GM12878 (cell line): ENCODE data around the gene SDS. TPM values are rescaled to one million over a fixed set of nuclear protein-coding genes. Genes with fewer than 3 reads are reported as not detected.

ENCODE experiments used
- ATAC-seq: fragments of 200-7000 bp; cut with Tn5 transposase; 3 replicates; pipeline ENCODE4 v1.9.1; 2020; ENCODE audit warnings: mild to moderate bottlenecking, moderate library complexity
- BruUV-seq: library from RNA; stranded (reverse); fragments of 400-500 nt; replicated peaks from 2 replicates; lab custom pipeline; 2021; lab: Mats Ljungman, UMichigan
- CTCF ChIA-PET: fragments of 300-600 bp; sonication (Branson Sonifier 250); formaldehyde crosslinking; extraction: SDS; loops from one replicate; lab custom pipeline; 2021; ENCODE audit warnings: inconsistent platforms; lab: Yijun Ruan, JAX
- POLR2A ChIA-PET: fragments of 350-600 bp; formaldehyde crosslinking; extraction: SDS; loops from one replicate; lab custom pipeline; 2021; ENCODE audit warnings: inconsistent platforms; lab: Charles Lee
- RAD21 ChIA-PET: fragments of 300-600 bp; sonication (Branson Sonifier 250); formaldehyde crosslinking; loops from one replicate; lab custom pipeline; 2023; ENCODE audit warnings: antibody characterized with exemption; ENCODE audit not compliant: unreplicated experiment; lab: Charles Lee
- SMC1A ChIA-PET: fragments of 300-600 bp; sonication (Branson Sonifier 250); formaldehyde crosslinking; loops from one replicate; lab custom pipeline; 2023; ENCODE audit not compliant: unreplicated experiment, uncharacterized antibody; lab: Charles Lee
- DNase-seq: peaks from one replicate; pipeline ENCODE4 v3.0.0-alpha.2; 2011; ENCODE audit warnings: low read depth, low spot score
- FAIRE-seq: peaks from 3 replicates; lab custom pipeline; 2011; peaks lifted over from hg19 to GRCh38; lab: Jason Lieb, UNC
- H2AFZ ChIP-seq: 2 replicates; pipeline ENCODE4 v1.6.0; 2011; ENCODE audit warnings: low read depth, low read length, control low read depth; ENCODE audit not compliant: control insufficient read depth
- H3K27ac ChIP-seq: 2 replicates; pipeline ENCODE4 v1.5.1; 2011; ENCODE audit warnings: control low read depth; ENCODE audit not compliant: control insufficient read depth, insufficient read depth
- H3K27me3 ChIP-seq, 2 experiments: replicated peaks in 1 of 2; 2 replicates each; pipeline versions ENCODE4 v1.6.0 to v1.6.1; 2011; ENCODE audit warnings: low read length in 1 of 2; ENCODE audit not compliant: control insufficient read depth in 2 of 2, insufficient read depth in 2 of 2
- H3K36me3 ChIP-seq, 2 experiments: 2 replicates each; pipeline ENCODE4 v1.5.1; 2011; ENCODE audit warnings: low read length in 1 of 2; ENCODE audit not compliant: control insufficient read depth in 2 of 2, insufficient read depth in 2 of 2
- H3K4me1 ChIP-seq: 2 replicates; pipeline ENCODE4 v1.6.1; 2011; ENCODE audit warnings: mild to moderate bottlenecking, low read length, moderate library complexity, mixed read lengths; ENCODE audit not compliant: control insufficient read depth, insufficient read depth
- H3K4me2 ChIP-seq: 2 replicates; pipeline ENCODE4 v1.6.0; 2011; ENCODE audit warnings: control low read depth; ENCODE audit not compliant: control insufficient read depth, insufficient read depth
- H3K4me3 ChIP-seq: fragments of 200-600 bp; sonication (generic); 2 replicates; pipeline ENCODE4 v1.5.1; 2016
- H3K79me2 ChIP-seq: 2 replicates; pipeline ENCODE4 v1.6.0; 2011; ENCODE audit warnings: low read length; ENCODE audit not compliant: control insufficient read depth, insufficient read depth
- H3K9ac ChIP-seq: 2 replicates; pipeline ENCODE4 v1.8.0; 2011; ENCODE audit warnings: low read length, control low read depth, mixed read lengths; ENCODE audit not compliant: control insufficient read depth, insufficient read depth
- H3K9me3 ChIP-seq: replicated peaks from 3 replicates; pipeline ENCODE4 v1.5.1; 2011; ENCODE audit warnings: mild to moderate bottlenecking, low read length; ENCODE audit not compliant: control insufficient read depth, insufficient read depth
- H4K20me1 ChIP-seq: 2 replicates; pipeline ENCODE4 v1.6.0; 2011; ENCODE audit not compliant: control insufficient read depth, insufficient read depth
- KDM1A ChIP-seq: fragments of 200-600 bp; sonication (generic); IDR thresholded peaks from 2 replicates; pipeline ENCODE4 v1.6.1; 2016; ENCODE audit warnings: borderline replicate concordance
- RAD21 ChIP-seq: IDR thresholded peaks from 2 replicates; pipeline ENCODE4 v1.6.1; 2011; ENCODE audit warnings: mild to moderate bottlenecking, low read depth, low read length, moderate library complexity; ENCODE audit not compliant: insufficient read depth
- RB1 ChIP-seq: fragments of 450-650 bp; formaldehyde crosslinking; IDR thresholded peaks from 2 replicates; pipeline ENCODE4 v1.6.1; 2017; ENCODE audit warnings: mild to moderate bottlenecking, borderline replicate concordance
- YBX1 ChIP-seq: fragments of 450-650 bp; IDR thresholded peaks from 2 replicates; pipeline ENCODE4 v1.6.1; 2016; ENCODE audit warnings: antibody characterized with exemption
- WGBS: methylation state at CpG from one replicate; pipeline ENCODE4 v1.1.6; 2016; ENCODE audit warnings: low lambda C conversion rate; ENCODE audit not compliant: insufficient replicate concordance, insufficient coverage; ENCODE audit errors: missing lambda C conversion rate; 5-methylcytosine and 5-hydroxymethylcytosine counted together
- in situ Hi-C: fragments of 300-500 bp; cut with MboI; formaldehyde crosslinking; loops from 9 replicates; pipeline ENCODE4 v1.14.3; 2018; ENCODE audit warnings: mixed read lengths
- intact Hi-C: fragments of 100-400 bp; cut with micrococcal nuclease; formaldehyde crosslinking; loops from one replicate; pipeline ENCODE4 v1.14.2; 2022; ENCODE audit not compliant: unreplicated experiment
- polyA plus RNA-seq, 11 experiments: library from polyadenylated mRNA; depleted of rRNA in 4 of 11; unstranded in 6 of 11; stranded (reverse) in 5 of 11; fragments of >200 nt; fragmentation: Nextera tagmentation in 4 of 11; fragmentation: Illumina TruSeq in 1 of 11; extraction: Ambion mirVana in 4 of 11; extraction: Trizol in 1 of 11; gene quantifications; 1 replicate in 1 of 11; 2 replicates in 10 of 11; pipeline versions ENCODE4 v1.2.1 to v1.2.3, GENCODE V29; 2011 to 2016; ENCODE audit warnings: inconsistent platforms in 2 of 11, missing spikeins in 2 of 11, low read depth in 1 of 11
- total RNA-seq, 4 experiments: library from RNA; depleted of rRNA in 3 of 4; stranded (reverse); fragments of >200 nt in 3 of 4; fragmentation: Illumina TruSeq in 1 of 4; extraction: Trizol in 1 of 4; gene quantifications; 2 replicates each; pipeline versions ENCODE4 v1.2.1 to v1.2.3, GENCODE V29; 2013 to 2021
- TF ChIP-seq, protein P1 (sequence below), 3 experiments: IDR thresholded peaks in 2 of 3; conservative IDR thresholded peaks in 1 of 3; 2 replicates each; pipeline ENCODE4 v1.5.1; 2011; ENCODE audit warnings: low read depth in 3 of 3, low read length in 3 of 3, mild to moderate bottlenecking in 3 of 3, control low read depth in 2 of 3, moderate library complexity in 2 of 3, inconsistent platforms in 1 of 3, mixed read lengths in 1 of 3; ENCODE audit not compliant: control insufficient read depth in 2 of 3, insufficient read depth in 1 of 3; ENCODE audit errors: extremely low read depth in 1 of 3
- TF ChIP-seq, protein P2 (sequence below): fragments of 450-650 bp; IDR thresholded peaks from 2 replicates; pipeline ENCODE4 v1.6.1; 2017; ENCODE audit warnings: mild to moderate bottlenecking, moderate library complexity
- TF ChIP-seq, protein P3 (sequence below): IDR thresholded peaks from 2 replicates; pipeline ENCODE4 v1.6.1; 2012; ENCODE audit warnings: improper control_type of control experiment, low read depth, low read length; ENCODE audit not compliant: insufficient replicate concordance
- TF ChIP-seq, protein P4 (sequence below): fragments of 450-650 bp; IDR thresholded peaks from 2 replicates; pipeline ENCODE4 v1.6.1; 2017; ENCODE audit warnings: low read depth, mild to moderate bottlenecking, moderate library complexity

Gene SDS
- total and polyA plus RNA-seq, 10 of the 15 experiments (the other 5 are each of a cell fraction or from before 2014, with no cell fraction given) = 0.18 TPM; not detected in 9

DNA sequence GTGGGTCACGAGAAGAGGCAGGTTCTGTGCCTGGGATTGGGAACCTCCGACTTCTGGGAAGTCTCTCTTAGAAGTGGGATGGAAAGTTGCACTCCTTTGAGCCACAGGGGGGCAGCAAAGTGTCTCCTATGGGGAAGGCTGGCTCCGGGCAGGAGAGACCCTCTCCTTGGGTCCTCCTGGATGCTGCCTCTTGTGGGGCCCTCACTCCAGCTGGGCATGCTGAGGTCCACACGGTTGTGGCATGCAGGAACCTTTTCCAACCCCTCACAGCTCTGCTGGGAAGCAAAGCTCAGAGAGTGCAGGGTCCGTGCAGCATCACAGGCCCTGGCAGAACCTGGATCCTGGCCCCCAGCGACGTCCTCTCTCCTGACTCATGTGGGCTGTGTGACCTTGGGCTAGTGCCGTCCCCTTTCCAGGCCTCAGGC, 35.9 kb upstream of the SDS start:
- WGBS = 10% methylated on average over 8 of the region's 8 CpGs
- intact Hi-C loops (loop anchor here (10.0 kb wide), 1 partner anchor 475 kb away; no protein-coding TSS in a partner anchor), in situ Hi-C loops (loop anchor here (10.0 kb wide), 1 partner anchor 475 kb away; no protein-coding TSS in a partner anchor)
- H3K4me2 ChIP-seq = no peak overlapping the region
- DNase-seq (no peak), ATAC-seq (peak; percentile 48; the same call in 2 of the 3 replicates), FAIRE-seq (no peak)
- H3K9ac ChIP-seq = no peak overlapping the region
- BruUV-seq = no TSS peak
- H3K36me3 ChIP-seq = no peaks in the 10 kb centered on the region
- no peaks in the 10 kb centered on the region for H3K9me3 ChIP-seq
- H3K4me1 ChIP-seq = no peaks in the 10 kb centered on the region
- no peak overlapping the region for H2AFZ ChIP-seq
- ChIA-PET SMC1A (no interaction called here), POLR2A (no interaction called here), RAD21 (no interaction called here), CTCF (interaction anchor here (1.2 to 1.6 kb wide), 2 partner anchors 14 to 23 kb away, joined by 3 to 5 read pairs; no protein-coding TSS in a partner anchor)
- H3K27ac ChIP-seq = no peak overlapping the region
- H4K20me1 ChIP-seq = no peaks in the 10 kb centered on the region; the same call in 1 of the 2 replicates
- no peaks in the 10 kb centered on the region for H3K79me2 ChIP-seq
- peaks cover 2 to 9% of the 10 kb centered on the region in 2 experiments; a peak in 3 of 4 replicates for H3K27me3 ChIP-seq
- H3K4me3 ChIP-seq = no peak overlapping the region
- TF ChIP-seq RAD21 (peak; percentile 51), RB1 (no peak), YBX1 (no peak), KDM1A (no peak)
- TF ChIP-seq, protein P1, sequence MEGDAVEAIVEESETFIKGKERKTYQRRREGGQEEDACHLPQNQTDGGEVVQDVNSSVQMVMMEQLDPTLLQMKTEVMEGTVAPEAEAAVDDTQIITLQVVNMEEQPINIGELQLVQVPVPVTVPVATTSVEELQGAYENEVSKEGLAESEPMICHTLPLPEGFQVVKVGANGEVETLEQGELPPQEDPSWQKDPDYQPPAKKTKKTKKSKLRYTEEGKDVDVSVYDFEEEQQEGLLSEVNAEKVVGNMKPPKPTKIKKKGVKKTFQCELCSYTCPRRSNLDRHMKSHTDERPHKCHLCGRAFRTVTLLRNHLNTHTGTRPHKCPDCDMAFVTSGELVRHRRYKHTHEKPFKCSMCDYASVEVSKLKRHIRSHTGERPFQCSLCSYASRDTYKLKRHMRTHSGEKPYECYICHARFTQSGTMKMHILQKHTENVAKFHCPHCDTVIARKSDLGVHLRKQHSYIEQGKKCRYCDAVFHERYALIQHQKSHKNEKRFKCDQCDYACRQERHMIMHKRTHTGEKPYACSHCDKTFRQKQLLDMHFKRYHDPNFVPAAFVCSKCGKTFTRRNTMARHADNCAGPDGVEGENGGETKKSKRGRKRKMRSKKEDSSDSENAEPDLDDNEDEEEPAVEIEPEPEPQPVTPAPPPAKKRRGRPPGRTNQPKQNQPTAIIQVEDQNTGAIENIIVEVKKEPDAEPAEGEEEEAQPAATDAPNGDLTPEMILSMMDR (IDR thresholded peaks at IDR 0.05 in 2 of 3, conservative IDR thresholded peaks at IDR 0.05 in 1 of 3; ENCODE audit: control insufficient read depth in 2 of 3, extremely low read depth in 1 of 3, insufficient read depth in 1 of 3, low read depth in 3 of 3, low read length in 3 of 3) = peak; percentile 50 to 71 (median 70)
- TF ChIP-seq, protein P2, sequence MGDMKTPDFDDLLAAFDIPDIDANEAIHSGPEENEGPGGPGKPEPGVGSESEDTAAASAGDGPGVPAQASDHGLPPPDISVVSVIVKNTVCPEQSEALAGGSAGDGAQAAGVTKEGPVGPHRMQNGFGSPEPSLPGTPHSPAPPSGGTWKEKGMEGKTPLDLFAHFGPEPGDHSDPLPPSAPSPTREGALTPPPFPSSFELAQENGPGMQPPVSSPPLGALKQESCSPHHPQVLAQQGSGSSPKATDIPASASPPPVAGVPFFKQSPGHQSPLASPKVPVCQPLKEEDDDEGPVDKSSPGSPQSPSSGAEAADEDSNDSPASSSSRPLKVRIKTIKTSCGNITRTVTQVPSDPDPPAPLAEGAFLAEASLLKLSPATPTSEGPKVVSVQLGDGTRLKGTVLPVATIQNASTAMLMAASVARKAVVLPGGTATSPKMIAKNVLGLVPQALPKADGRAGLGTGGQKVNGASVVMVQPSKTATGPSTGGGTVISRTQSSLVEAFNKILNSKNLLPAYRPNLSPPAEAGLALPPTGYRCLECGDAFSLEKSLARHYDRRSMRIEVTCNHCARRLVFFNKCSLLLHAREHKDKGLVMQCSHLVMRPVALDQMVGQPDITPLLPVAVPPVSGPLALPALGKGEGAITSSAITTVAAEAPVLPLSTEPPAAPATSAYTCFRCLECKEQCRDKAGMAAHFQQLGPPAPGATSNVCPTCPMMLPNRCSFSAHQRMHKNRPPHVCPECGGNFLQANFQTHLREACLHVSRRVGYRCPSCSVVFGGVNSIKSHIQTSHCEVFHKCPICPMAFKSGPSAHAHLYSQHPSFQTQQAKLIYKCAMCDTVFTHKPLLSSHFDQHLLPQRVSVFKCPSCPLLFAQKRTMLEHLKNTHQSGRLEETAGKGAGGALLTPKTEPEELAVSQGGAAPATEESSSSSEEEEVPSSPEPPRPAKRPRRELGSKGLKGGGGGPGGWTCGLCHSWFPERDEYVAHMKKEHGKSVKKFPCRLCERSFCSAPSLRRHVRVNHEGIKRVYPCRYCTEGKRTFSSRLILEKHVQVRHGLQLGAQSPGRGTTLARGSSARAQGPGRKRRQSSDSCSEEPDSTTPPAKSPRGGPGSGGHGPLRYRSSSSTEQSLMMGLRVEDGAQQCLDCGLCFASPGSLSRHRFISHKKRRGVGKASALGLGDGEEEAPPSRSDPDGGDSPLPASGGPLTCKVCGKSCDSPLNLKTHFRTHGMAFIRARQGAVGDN = no peak
- TF ChIP-seq, protein P3, sequence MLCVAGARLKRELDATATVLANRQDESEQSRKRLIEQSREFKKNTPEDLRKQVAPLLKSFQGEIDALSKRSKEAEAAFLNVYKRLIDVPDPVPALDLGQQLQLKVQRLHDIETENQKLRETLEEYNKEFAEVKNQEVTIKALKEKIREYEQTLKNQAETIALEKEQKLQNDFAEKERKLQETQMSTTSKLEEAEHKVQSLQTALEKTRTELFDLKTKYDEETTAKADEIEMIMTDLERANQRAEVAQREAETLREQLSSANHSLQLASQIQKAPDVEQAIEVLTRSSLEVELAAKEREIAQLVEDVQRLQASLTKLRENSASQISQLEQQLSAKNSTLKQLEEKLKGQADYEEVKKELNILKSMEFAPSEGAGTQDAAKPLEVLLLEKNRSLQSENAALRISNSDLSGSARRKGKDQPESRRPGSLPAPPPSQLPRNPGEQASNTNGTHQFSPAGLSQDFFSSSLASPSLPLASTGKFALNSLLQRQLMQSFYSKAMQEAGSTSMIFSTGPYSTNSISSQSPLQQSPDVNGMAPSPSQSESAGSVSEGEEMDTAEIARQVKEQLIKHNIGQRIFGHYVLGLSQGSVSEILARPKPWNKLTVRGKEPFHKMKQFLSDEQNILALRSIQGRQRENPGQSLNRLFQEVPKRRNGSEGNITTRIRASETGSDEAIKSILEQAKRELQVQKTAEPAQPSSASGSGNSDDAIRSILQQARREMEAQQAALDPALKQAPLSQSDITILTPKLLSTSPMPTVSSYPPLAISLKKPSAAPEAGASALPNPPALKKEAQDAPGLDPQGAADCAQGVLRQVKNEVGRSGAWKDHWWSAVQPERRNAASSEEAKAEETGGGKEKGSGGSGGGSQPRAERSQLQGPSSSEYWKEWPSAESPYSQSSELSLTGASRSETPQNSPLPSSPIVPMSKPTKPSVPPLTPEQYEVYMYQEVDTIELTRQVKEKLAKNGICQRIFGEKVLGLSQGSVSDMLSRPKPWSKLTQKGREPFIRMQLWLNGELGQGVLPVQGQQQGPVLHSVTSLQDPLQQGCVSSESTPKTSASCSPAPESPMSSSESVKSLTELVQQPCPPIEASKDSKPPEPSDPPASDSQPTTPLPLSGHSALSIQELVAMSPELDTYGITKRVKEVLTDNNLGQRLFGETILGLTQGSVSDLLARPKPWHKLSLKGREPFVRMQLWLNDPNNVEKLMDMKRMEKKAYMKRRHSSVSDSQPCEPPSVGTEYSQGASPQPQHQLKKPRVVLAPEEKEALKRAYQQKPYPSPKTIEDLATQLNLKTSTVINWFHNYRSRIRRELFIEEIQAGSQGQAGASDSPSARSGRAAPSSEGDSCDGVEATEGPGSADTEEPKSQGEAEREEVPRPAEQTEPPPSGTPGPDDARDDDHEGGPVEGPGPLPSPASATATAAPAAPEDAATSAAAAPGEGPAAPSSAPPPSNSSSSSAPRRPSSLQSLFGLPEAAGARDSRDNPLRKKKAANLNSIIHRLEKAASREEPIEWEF = no peak
- TF ChIP-seq, protein P4, sequence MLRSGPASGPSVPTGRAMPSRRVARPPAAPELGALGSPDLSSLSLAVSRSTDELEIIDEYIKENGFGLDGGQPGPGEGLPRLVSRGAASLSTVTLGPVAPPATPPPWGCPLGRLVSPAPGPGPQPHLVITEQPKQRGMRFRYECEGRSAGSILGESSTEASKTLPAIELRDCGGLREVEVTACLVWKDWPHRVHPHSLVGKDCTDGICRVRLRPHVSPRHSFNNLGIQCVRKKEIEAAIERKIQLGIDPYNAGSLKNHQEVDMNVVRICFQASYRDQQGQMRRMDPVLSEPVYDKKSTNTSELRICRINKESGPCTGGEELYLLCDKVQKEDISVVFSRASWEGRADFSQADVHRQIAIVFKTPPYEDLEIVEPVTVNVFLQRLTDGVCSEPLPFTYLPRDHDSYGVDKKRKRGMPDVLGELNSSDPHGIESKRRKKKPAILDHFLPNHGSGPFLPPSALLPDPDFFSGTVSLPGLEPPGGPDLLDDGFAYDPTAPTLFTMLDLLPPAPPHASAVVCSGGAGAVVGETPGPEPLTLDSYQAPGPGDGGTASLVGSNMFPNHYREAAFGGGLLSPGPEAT = no peak
